Measurements from ENCODE around the gene RND3.

Gene RND3

GRCh38 chr2:150485114-150485870 lies 2.2 kb downstream of the RND3 start (continued):
- no peak for TF ChIP-seq ZNF19 (tag by site-specific recombination; IDR thresholded peaks at IDR 0.05; ENCODE audit: low read depth)
- TF ChIP-seq ZSCAN16 (tag by site-specific recombination; IDR thresholded peaks at IDR 0.05) = no peak
- TF ChIP-seq ZNF791 (tag by site-specific recombination; IDR thresholded peaks at IDR 0.05) = no peak
- no peak for TF ChIP-seq ZNF639 (tag by site-specific recombination; IDR thresholded peaks at IDR 0.05)
- TF ChIP-seq ZFHX2 (tag by site-specific recombination; conservative IDR thresholded peaks at IDR 0.05) = no peak
- 0 out of 2 replicates have a peak, but pooled peaks have one; percentile 9 for TF ChIP-seq EGR2 (tag by site-specific recombination; IDR thresholded peaks at IDR 0.05; ENCODE audit: low read depth)
- no peak for TF ChIP-seq ZNF677 (tag by site-specific recombination; IDR thresholded peaks at IDR 0.05)
- peak; percentile 65; the same call in 1 of the 2 replicates for TF ChIP-seq CTCF (tag by site-specific recombination; IDR thresholded peaks at IDR 0.05)
- TF ChIP-seq ZNF26 (tag by site-specific recombination; IDR thresholded peaks at IDR 0.05) = no peak
- TF ChIP-seq YY1 (tag by site-specific recombination; IDR thresholded peaks at IDR 0.05) = no peak
- 0 out of 2 replicates have a peak, but pooled peaks have one; percentile 3 for TF ChIP-seq ZNF366 (tag by site-specific recombination; conservative IDR thresholded peaks at IDR 0.05)
- TF ChIP-seq ZBTB6 (tag by site-specific recombination; IDR thresholded peaks at IDR 0.05) = no peak
- TF ChIP-seq ZNF571 (tag by site-specific recombination; IDR thresholded peaks at IDR 0.05) = no peak
- TF ChIP-seq ATF2 (tag by site-specific recombination; IDR thresholded peaks at IDR 0.05; ENCODE audit: low read depth) = no peak

GRCh38 chr2:150484461-150485021 lies 2.9 kb downstream of the RND3 start:
- CTCF ChIA-PET = interaction anchor here (0.7 to 1.7 kb wide), 5 partner anchors 8 to 887 kb away, joined by 3 to 5 read pairs (median 3); no protein-coding TSS in a partner anchor
- H3K9me3 ChIP-seq (ENCODE audit: control insufficient read depth, insufficient read depth, low read depth, low read length) = no peaks in the 10 kb centered on the region
- POLR2A ChIA-PET = interaction anchor here (0.6 to 1.8 kb wide), 7 partner anchors 11 to 716 kb away, joined by 3 to 7 read pairs (median 3); no protein-coding TSS in a partner anchor
- H3K4me1 ChIP-seq (ENCODE audit: control insufficient read depth, insufficient read depth, low read length) = peaks cover 25% of the 10 kb centered on the region
- H3K36me3 ChIP-seq (ENCODE audit: control insufficient read depth in 2 of 2, insufficient read depth in 1 of 2, low read length in 2 of 2) = peaks cover 0 to 31% of the 10 kb centered on the region in 2 experiments; a peak in 2 of 3 replicates
- no peak for TF ChIP-seq ZNF37A (tag by site-specific recombination; IDR thresholded peaks at IDR 0.05)
- peak overlapping the region; percentile 89 for H3K4me3 ChIP-seq (ENCODE audit: low read depth, low read length)
- no peak overlapping the region; the same call in 1 of the 2 replicates for H3K27ac ChIP-seq (ENCODE audit: extremely low read depth, low read depth, low read length)
